ENCODE data around the gene WWOX. TPM values are rescaled to one million over a fixed set of nuclear protein-coding genes. Genes with fewer than 3 reads are reported as not detected.

The WWOX gene
- total RNA-seq, 4 donors from 2014 or later = 76.8 to 102 (median 83.6) TPM

DNA sequence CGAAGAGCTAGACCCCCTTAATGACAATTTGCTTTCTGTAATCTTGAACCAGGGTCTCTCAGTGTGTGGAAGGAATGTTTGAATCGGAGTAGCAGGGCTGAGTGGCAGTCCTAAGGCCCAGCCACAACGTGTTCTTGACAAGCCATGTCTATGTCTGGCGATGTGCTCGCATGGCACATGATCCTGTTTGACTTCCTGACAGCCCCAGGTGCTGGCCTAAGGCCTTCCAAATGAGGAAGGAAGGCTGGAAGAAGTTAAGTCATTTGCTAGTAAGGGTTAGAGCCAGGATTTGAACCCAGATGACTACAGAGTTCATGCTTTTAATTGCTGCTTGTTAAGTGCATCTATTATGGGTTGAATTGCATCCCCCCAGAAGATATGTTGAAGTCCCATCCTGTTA, 1014.4 kb downstream of the WWOX start:
- Histone ChIP-seq H3K9me3 (peaks cover 0 to 9% (median 0%) of the 10 kb centered on the region in 4 donors), H3K27ac (no peak overlapping the region), H3K27me3 (no peaks in the 10 kb centered on the region), H3K36me3 (no peaks in the 10 kb centered on the region), H3K4me3 (no peak overlapping the region), H3K4me1 (no peaks in the 10 kb centered on the region)
- DNase-seq (ENCODE audit: low spot score in 2 of 2) = no peak
- 78 to 88% methylated on average over 5 of the region's 5 CpGs for WGBS, 2 donors
- TF ChIP-seq EP300 (IDR thresholded peaks at IDR 0.05) = no peak
- TF ChIP-seq POLR2A (IDR thresholded peaks at IDR 0.05) = no peak
- TF ChIP-seq, protein P1, sequence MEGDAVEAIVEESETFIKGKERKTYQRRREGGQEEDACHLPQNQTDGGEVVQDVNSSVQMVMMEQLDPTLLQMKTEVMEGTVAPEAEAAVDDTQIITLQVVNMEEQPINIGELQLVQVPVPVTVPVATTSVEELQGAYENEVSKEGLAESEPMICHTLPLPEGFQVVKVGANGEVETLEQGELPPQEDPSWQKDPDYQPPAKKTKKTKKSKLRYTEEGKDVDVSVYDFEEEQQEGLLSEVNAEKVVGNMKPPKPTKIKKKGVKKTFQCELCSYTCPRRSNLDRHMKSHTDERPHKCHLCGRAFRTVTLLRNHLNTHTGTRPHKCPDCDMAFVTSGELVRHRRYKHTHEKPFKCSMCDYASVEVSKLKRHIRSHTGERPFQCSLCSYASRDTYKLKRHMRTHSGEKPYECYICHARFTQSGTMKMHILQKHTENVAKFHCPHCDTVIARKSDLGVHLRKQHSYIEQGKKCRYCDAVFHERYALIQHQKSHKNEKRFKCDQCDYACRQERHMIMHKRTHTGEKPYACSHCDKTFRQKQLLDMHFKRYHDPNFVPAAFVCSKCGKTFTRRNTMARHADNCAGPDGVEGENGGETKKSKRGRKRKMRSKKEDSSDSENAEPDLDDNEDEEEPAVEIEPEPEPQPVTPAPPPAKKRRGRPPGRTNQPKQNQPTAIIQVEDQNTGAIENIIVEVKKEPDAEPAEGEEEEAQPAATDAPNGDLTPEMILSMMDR (IDR thresholded peaks at IDR 0.05) = no peak

DNA sequence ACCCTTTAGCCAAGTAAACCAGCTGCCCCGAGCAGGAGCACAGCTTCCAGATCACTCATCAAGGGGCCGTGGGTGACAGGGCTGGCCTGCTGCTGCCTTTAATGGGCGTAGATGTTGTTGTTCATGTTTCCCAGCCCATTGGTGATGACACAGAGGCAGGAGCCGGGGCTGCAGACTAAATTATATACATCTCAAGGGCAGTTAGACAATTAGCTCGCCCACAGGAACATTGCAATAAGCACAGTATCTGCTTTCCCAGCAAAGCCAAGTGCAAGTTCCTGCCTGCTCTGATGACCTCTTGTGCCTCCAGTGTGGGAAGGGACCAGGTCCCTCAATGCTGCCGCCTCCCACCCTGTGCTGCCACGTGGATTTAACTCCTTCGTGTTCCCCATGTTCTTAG, 1015.3 kb downstream of the WWOX start:
- Histone ChIP-seq H3K27me3 (no peaks in the 10 kb centered on the region), H3K4me3 (no peak overlapping the region), H3K27ac (no peak overlapping the region), H3K36me3 (no peaks in the 10 kb centered on the region), H3K4me1 (no peaks in the 10 kb centered on the region), H3K9me3 (peaks cover 0 to 9% (median 0%) of the 10 kb centered on the region in 4 donors)
- TF ChIP-seq EP300 (IDR thresholded peaks at IDR 0.05) = no peak
- no peak for TF ChIP-seq POLR2A (IDR thresholded peaks at IDR 0.05)
- no peak for DNase-seq (ENCODE audit: low spot score in 2 of 2)
- 66 to 67% methylated on average over 8 of the region's 8 CpGs for WGBS, 2 donors

DNA sequence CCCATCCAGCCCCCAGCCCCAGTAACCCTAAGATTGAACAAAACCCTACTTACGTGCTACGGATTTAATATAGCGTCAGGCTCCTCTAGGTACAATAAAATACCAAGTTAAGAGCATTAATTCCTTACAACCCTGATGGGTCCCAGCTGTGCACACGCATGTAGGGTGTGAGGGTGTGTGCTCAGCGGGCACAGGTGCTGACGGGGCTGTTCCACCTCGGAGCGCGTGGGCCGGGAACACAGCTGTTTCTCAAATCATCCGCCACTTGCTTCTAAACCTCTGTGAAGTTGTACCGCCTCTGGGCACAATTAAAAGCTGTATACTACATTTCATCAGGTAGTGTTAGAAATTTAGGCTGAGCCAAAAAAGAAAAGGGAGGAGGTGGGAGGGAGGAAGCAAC, 1022.5 kb downstream of the WWOX start:
- Histone ChIP-seq H3K27me3 (no peaks in the 10 kb centered on the region), H3K4me3 (no peak overlapping the region), H3K9me3 (peaks cover 0 to 6% (median 0%) of the 10 kb centered on the region in 4 donors), H3K36me3 (no peaks in the 10 kb centered on the region), H3K4me1 (peaks cover 0 to 9% (median 0%) of the 10 kb centered on the region in 4 donors), H3K27ac (no peak overlapping the region)
- TF ChIP-seq EP300 (IDR thresholded peaks at IDR 0.05) (no peak), POLR2A (IDR thresholded peaks at IDR 0.05) (no peak)
- TF ChIP-seq, protein P1 (IDR thresholded peaks at IDR 0.05) = no peak
- WGBS, 2 donors = 83 to 85% methylated on average over 12 of the region's 12 CpGs
- DNase-seq (ENCODE audit: low spot score in 2 of 2) = no peak

DNA sequence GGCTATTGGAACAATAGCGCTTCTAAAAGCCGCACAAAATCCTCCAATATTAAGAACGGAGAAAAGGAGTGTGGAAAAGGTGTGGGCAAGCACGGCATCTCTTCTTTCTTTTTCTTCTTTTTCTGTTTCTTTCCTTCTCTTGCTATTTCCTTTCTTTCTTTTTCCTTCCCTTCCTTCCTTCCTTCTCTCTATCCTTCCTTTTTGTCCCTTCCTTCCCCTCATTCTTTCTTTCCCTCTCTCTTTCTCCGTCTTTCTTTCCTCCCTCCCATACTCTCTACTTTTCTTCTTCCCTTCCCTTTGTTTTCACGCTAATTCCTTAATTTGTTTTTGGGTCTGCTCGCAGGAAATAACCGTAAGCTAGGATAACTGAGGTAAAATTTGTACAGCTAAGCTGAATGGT, 1022.9 kb downstream of the WWOX start:
- DNase-seq (ENCODE audit: low spot score in 2 of 2) = no peak
- H3K4me3 ChIP-seq = no peak overlapping the region
- H3K9me3 ChIP-seq = peaks cover 0 to 2% (median 0%) of the 10 kb centered on the region in 4 donors
- no peaks in the 10 kb centered on the region for H3K36me3 ChIP-seq
- H3K27me3 ChIP-seq = no peaks in the 10 kb centered on the region
- TF ChIP-seq POLR2A (IDR thresholded peaks at IDR 0.05) = no peak
- TF ChIP-seq EP300 (IDR thresholded peaks at IDR 0.05) = no peak
- TF ChIP-seq, protein P1 (IDR thresholded peaks at IDR 0.05) = no peak
- WGBS, 2 donors = 90 to 93% methylated on average over 8 of the region's 8 CpGs
- no peak overlapping the region for H3K27ac ChIP-seq
- peaks cover 0 to 12% (median 2%) of the 10 kb centered on the region in 4 donors for H3K4me1 ChIP-seq

DNA sequence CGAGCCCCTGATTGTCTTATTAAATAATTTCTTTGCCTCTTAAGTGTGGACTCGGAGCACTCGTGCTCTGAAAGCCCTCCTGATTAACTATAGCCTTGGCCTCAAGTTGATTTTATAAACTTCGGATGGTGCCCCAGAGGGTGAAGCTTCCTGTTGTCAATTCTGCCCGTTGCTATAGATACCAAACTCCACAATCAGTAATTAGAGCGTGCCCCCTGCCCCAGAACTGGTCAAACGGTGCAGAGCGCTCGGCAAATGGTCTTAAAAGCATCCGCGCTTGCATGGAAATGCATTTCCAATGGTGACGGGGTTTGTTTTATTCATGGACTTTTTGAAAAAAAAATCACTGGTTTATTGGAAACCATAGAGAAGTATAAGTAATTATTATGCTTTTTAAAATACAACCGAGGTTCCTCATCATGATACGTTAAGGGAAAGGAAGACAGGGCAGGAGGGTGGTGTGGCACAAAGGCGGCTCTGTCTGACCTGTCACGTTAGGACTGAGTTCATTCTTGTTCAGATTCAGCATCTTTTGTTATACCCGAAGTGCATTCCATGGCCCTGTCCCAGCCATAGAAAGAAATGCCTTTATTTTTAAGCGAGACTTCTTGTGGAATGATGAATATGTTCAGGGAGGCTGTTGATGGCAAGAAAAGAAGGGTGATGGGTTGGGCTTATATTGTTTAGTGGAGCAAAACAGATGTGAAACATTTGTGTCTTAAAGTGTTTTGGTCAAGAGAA, 1024.7 kb downstream of the WWOX start:
- TF ChIP-seq POLR2A (IDR thresholded peaks at IDR 0.05) (no peak), EP300 (IDR thresholded peaks at IDR 0.05) (no peak)
- TF ChIP-seq, protein P1 (IDR thresholded peaks at IDR 0.05) = no peak
- H3K27ac ChIP-seq = peak overlapping the region in 3 of 4 donors; percentile 1 to 19 (median 4)
- no peaks in the 10 kb centered on the region for H3K9me3 ChIP-seq
- WGBS, 2 donors = 50 to 53% methylated on average over 18 of the region's 18 CpGs
- no peak for DNase-seq (ENCODE audit: low spot score in 2 of 2)
- no peaks in the 10 kb centered on the region for H3K27me3 ChIP-seq
- H3K36me3 ChIP-seq = no peaks in the 10 kb centered on the region
- no peak overlapping the region for H3K4me3 ChIP-seq
- H3K4me1 ChIP-seq = peaks cover 0 to 22% (median 8%) of the 10 kb centered on the region in 4 donors
